Lower leg skin (tissue), 4 donors: ENCODE data around the gene CEP170B. TPM values are rescaled to one million over a fixed set of nuclear protein-coding genes. Genes with fewer than 3 reads are reported as not detected.
"Not testable (repeated sequence)": the region's sequence is repeated elsewhere in the genome, so short reads cannot be mapped to it uniquely, and the experiment has no call there.

ENCODE experiments used
- DNase-seq, 2 donors: peaks; one replicate each; pipeline ENCODE4 v3.0.0-alpha.2; 2019; ENCODE audit warnings: low spot score in 2 of 2
- H3K4me3 ChIP-seq: fragments of 200-600 bp; sonication (generic); 2 replicates; pipeline ENCODE4 v1.5.1; 2017; ENCODE audit warnings: mild to moderate bottlenecking, low read depth; ENCODE audit not compliant: poor library complexity, severe bottlenecking
- CTCF ChIP-seq, 3 donors: fragments of 450-650 bp; IDR thresholded peaks; one replicate each; pipeline ENCODE4 v1.5.1; 2016; ENCODE audit warnings: antibody characterized with exemption in 3 of 3, mild to moderate bottlenecking in 3 of 3, moderate library complexity in 2 of 3
- POLR2A ChIP-seq, 2 donors: fragments of 450-650 bp; IDR thresholded peaks; one replicate each; pipeline ENCODE4 v1.6.1; 2016 to 2017; ENCODE audit warnings: antibody characterized with exemption in 2 of 2, mild to moderate bottlenecking in 1 of 2, moderate library complexity in 1 of 2
- WGBS, 2 donors: methylation state at CpG; one replicate each; pipeline ENCODE4 v1.1.5; 2018; 5-methylcytosine and 5-hydroxymethylcytosine counted together
- intact Hi-C: fragments of 100-400 bp; cut with DNase I; formaldehyde crosslinking; loops from one replicate; pipeline ENCODE4 v1.15.0; 2023; ENCODE audit warnings: low total_unique reads
- total RNA-seq, 4 donors: library from RNA; depleted of rRNA; stranded (reverse); fragments of >200 nt; gene quantifications; one replicate each; pipeline ENCODE4 v1.1.0, GENCODE V29; 2016

CEP170B gene
- total RNA-seq, 4 donors from 2014 or later, result 41.8 to 80.8 (median 58.5) TPM

GRCh38 chr14:104913435-104913834 lies 48.4 kb downstream of the CEP170B start:
- no peak for TF ChIP-seq POLR2A (IDR thresholded peaks at IDR 0.05)
- no peak for TF ChIP-seq CTCF (IDR thresholded peaks at IDR 0.05)

GRCh38 chr14:104917116-104917515 lies 52.0 kb downstream of the CEP170B start:
- no peak for TF ChIP-seq CTCF (IDR thresholded peaks at IDR 0.05)
- TF ChIP-seq POLR2A (IDR thresholded peaks at IDR 0.05), result no peak
- peak in 1 of 2 donors; percentile 14 for DNase-seq
- no peak overlapping the region for H3K4me3 ChIP-seq
- intact Hi-C loops, result no loop called here
- whole genome bisulfite sequencing, 2 donors, result 94 to 96% methylated on average over 9 of the region's 9 CpGs

More at GRCh38 chr14:104913435-104913834, 48.4 kb downstream of the CEP170B start:
- DNase-seq, result peak in 1 of 2 donors; percentile 13
- intact Hi-C loops, result no loop called here
- no peak overlapping the region for H3K4me3 ChIP-seq
- WGBS, 2 donors, result 77 to 79% methylated on average over 7 of the region's 7 CpGs

GRCh38 chr14:104917993-104918392 lies 52.9 kb downstream of the CEP170B start:
- peak in 1 of 2 donors; percentile 68 for DNase-seq
- TF ChIP-seq POLR2A (IDR thresholded peaks at IDR 0.05) (no peak), CTCF (IDR thresholded peaks at IDR 0.05) (no peak)
- intact Hi-C loops, result no loop called here
- no peak overlapping the region for H3K4me3 ChIP-seq
- 40 to 45% methylated on average over 4 of the region's 4 CpGs for WGBS, 2 donors

GRCh38 chr14:104919152-104919992 lies 54.3 kb downstream of the CEP170B start:
- DNase-seq, intact Hi-C loops, H3K4me3 ChIP-seq: not testable (repeated sequence)
- 77 to 78% methylated on average over 12 of the region's 12 CpGs for WGBS, 2 donors

GRCh38 chr14:104919993-104920315 lies 54.9 kb downstream of the CEP170B start:
- no peak for TF ChIP-seq POLR2A (IDR thresholded peaks at IDR 0.05)
- no peak for TF ChIP-seq CTCF (IDR thresholded peaks at IDR 0.05)
- intact Hi-C loops, result no loop called here
- no peak overlapping the region for H3K4me3 ChIP-seq
- WGBS, 2 donors, result 33 to 39% methylated on average over 3 of the region's 3 CpGs
- no peak for DNase-seq

- TF ChIP-seq CTCF (IDR thresholded peaks at IDR 0.05), result no peak
- no peak for TF ChIP-seq POLR2A (IDR thresholded peaks at IDR 0.05)
- WGBS, 2 donors, result 93% methylated on average over 3 to 4 of the region's 4 CpGs
- H3K4me3 ChIP-seq, result no peak overlapping the region
- intact Hi-C loops, result no loop called here
- peak in 1 of 2 donors; percentile 82 for DNase-seq
Measured at GRCh38 chr14:104923640-104924420, 58.8 kb downstream of the CEP170B start.
